Endometrium (tissue), 2 donors: ENCODE measurements around the gene MYO6.

Source experiments
- FAIRE-seq: peaks from 2 replicates; lab custom pipeline; 2012; peaks lifted over from hg19 to GRCh38; lab: Jason Lieb, UNC
- donor health status: control.
- donor health status: control.

MYO6 gene

GRCh38 chr6:75947935-75948334 is 198.9 kb downstream of the MYO6 start:
- FAIRE-seq, result no peak

- FAIRE-seq, result no peak
These were observed 203.1 kb downstream of the MYO6 start for GRCh38 chr6:75952128-75952527.

GRCh38 chr6:75963569-75963968 is 214.5 kb downstream of the MYO6 start:
- no peak for FAIRE-seq

- peak; percentile 43 for FAIRE-seq
These were observed 219.1 kb downstream of the MYO6 start for GRCh38 chr6:75968143-75968542.
